WTC11 (cell line): ENCODE data around the gene AXIN2. TPM values are rescaled to one million over a fixed set of nuclear protein-coding genes. Genes with fewer than 3 reads are reported as not detected.

Experiments used
- ATAC-seq: fragments of 200-7000 bp; cut with Tn5 transposase; 2 replicates; pipeline ENCODE4 v1.10.0; 2021; ENCODE audit warnings: mild to moderate bottlenecking, moderate library complexity
- CTCF ChIA-PET: fragments of 300-600 bp; sonication (Branson Sonifier 250); formaldehyde crosslinking; loops from one replicate; lab custom pipeline; 2021; ENCODE audit warnings: antibody characterized with exemption; lab: Charles Lee
- POLR2A ChIA-PET: fragments of 350-600 bp; sonication (Branson Sonifier 250); formaldehyde crosslinking; loops from one replicate; lab custom pipeline; 2021; ENCODE audit warnings: antibody characterized with exemption; lab: Charles Lee
- DNase-seq: peaks from one replicate; pipeline ENCODE4 v3.0.0; 2021; ENCODE audit warnings: low spot score
- H3K27ac Mint-ChIP-seq: 2 replicates; pipeline ENCODE4 v1.8.0; 2021; ENCODE audit warnings: mixed read lengths
- H3K27me3 Mint-ChIP-seq: 2 replicates; pipeline ENCODE4 v1.8.0; 2021; ENCODE audit warnings: low read depth, mild to moderate bottlenecking, moderate library complexity, mixed read lengths
- H3K36me3 Mint-ChIP-seq: 2 replicates; pipeline ENCODE4 v1.8.0; 2021; ENCODE audit warnings: mixed read lengths
- H3K4me1 Mint-ChIP-seq: 2 replicates; pipeline ENCODE4 v1.8.0; 2022; ENCODE audit warnings: mixed read lengths
- H3K4me3 Mint-ChIP-seq: 2 replicates; pipeline ENCODE4 v1.8.0; 2021; ENCODE audit warnings: mild to moderate bottlenecking, moderate library complexity, mixed read lengths
- H3K9me3 Mint-ChIP-seq: 2 replicates; pipeline ENCODE4 v1.8.0; 2021; ENCODE audit warnings: mixed read lengths
- ATF1 ChIP-seq: sonication (generic); formaldehyde crosslinking; IDR thresholded peaks from 2 replicates; pipeline ENCODE4 v1.8.1; 2023; ENCODE audit warnings: mild to moderate bottlenecking, moderate library complexity, missing genetic modification reagents
- CREM ChIP-seq: sonication (generic); formaldehyde crosslinking; IDR thresholded peaks from 2 replicates; pipeline ENCODE4 v1.8.1; 2022; ENCODE audit warnings: mild to moderate bottlenecking, missing genetic modification reagents, moderate library complexity
- FOXK1 ChIP-seq: sonication (generic); formaldehyde crosslinking; IDR thresholded peaks from 2 replicates; pipeline ENCODE4 v1.8.0; 2022; ENCODE audit warnings: mild to moderate bottlenecking, moderate library complexity, missing genetic modification reagents
- FOXP1 ChIP-seq: sonication (generic); formaldehyde crosslinking; IDR thresholded peaks from 2 replicates; pipeline ENCODE4 v1.8.0; 2022; ENCODE audit warnings: missing genetic modification reagents, mild to moderate bottlenecking, moderate library complexity, borderline replicate concordance
- HMGA2 ChIP-seq: fragments of 250-450 bp; sonication (Bioruptor Pico); IDR thresholded peaks from 2 replicates; pipeline ENCODE4 v1.4.0; 2021; ENCODE audit warnings: mild to moderate bottlenecking, moderate library complexity
- KAT7 ChIP-seq: sonication (generic); formaldehyde crosslinking; IDR thresholded peaks from 2 replicates; pipeline ENCODE4 v1.8.1; 2023; ENCODE audit warnings: missing genetic modification reagents, mild to moderate bottlenecking, borderline replicate concordance
- MXD4 ChIP-seq: fragments of 250-450 bp; sonication (Bioruptor Pico); IDR thresholded peaks from 2 replicates; pipeline ENCODE4 v1.8.0; 2021; ENCODE audit warnings: mild to moderate bottlenecking, moderate library complexity, borderline replicate concordance
- MYBL2 ChIP-seq: sonication (generic); formaldehyde crosslinking; IDR thresholded peaks from 2 replicates; pipeline ENCODE4 v1.8.1; 2023; ENCODE audit warnings: mild to moderate bottlenecking, moderate library complexity, missing genetic modification reagents
- OVOL2 ChIP-seq: fragments of 250-450 bp; sonication (Bioruptor Pico); IDR thresholded peaks from 2 replicates; pipeline ENCODE4 v1.9.0; 2021; ENCODE audit warnings: mild to moderate bottlenecking, borderline replicate concordance
- RORB ChIP-seq: fragments of 250-450 bp; sonication (Bioruptor Pico); IDR thresholded peaks from 2 replicates; pipeline ENCODE4 v1.9.0; 2021; ENCODE audit warnings: mild to moderate bottlenecking
- SMAD3 ChIP-seq: sonication (generic); formaldehyde crosslinking; IDR thresholded peaks from 2 replicates; pipeline ENCODE4 v1.8.0; 2022; ENCODE audit warnings: missing genetic modification reagents, mild to moderate bottlenecking, borderline replicate concordance
- SMAD4 ChIP-seq: sonication (generic); formaldehyde crosslinking; IDR thresholded peaks from 2 replicates; pipeline ENCODE4 v1.8.0; 2022; ENCODE audit warnings: mild to moderate bottlenecking, missing genetic modification reagents
- SOX15 ChIP-seq: fragments of 250-450 bp; sonication (Bioruptor Pico); IDR thresholded peaks from 2 replicates; pipeline ENCODE4 v1.9.0; 2021; ENCODE audit warnings: mild to moderate bottlenecking
- TEAD1 ChIP-seq: sonication (generic); formaldehyde crosslinking; IDR thresholded peaks from 2 replicates; pipeline ENCODE4 v1.8.0; 2022; ENCODE audit warnings: mild to moderate bottlenecking, missing genetic modification reagents
- ZNF263 ChIP-seq: sonication (generic); formaldehyde crosslinking; IDR thresholded peaks from 2 replicates; pipeline ENCODE4 v1.8.1; 2022; ENCODE audit warnings: low read depth, mild to moderate bottlenecking, moderate library complexity, missing genetic modification reagents
- ZNF317 ChIP-seq: sonication (generic); formaldehyde crosslinking; IDR thresholded peaks from 2 replicates; pipeline ENCODE4 v1.8.1; 2023; ENCODE audit warnings: low read depth, mild to moderate bottlenecking, moderate library complexity, missing genetic modification reagents, borderline replicate concordance
- ZNF416 ChIP-seq: fragments of 250-450 bp; sonication (Bioruptor Pico); IDR thresholded peaks from 2 replicates; pipeline ENCODE4 v1.9.0; 2021; ENCODE audit warnings: mild to moderate bottlenecking, inconsistent platforms
- ZNF671 ChIP-seq: fragments of 250-450 bp; sonication (Bioruptor Pico); IDR thresholded peaks from 2 replicates; pipeline ENCODE4 v1.8.0; 2021; ENCODE audit warnings: mild to moderate bottlenecking
- total RNA-seq: library from RNA; stranded (reverse); gene quantifications from 3 replicates; pipeline ENCODE4 v1.2.3, GENCODE V29; 2021
- TF ChIP-seq, protein P1 (sequence below): fragments of 250-450 bp; sonication (Bioruptor Pico); IDR thresholded peaks from 2 replicates; pipeline ENCODE4 v1.8.0; 2021; ENCODE audit warnings: mild to moderate bottlenecking
- TF ChIP-seq, protein P2 (sequence below): fragments of 250-450 bp; sonication (Bioruptor Pico); IDR thresholded peaks from 2 replicates; pipeline ENCODE4 v1.9.0; 2021; ENCODE audit warnings: moderate library complexity, mild to moderate bottlenecking, inconsistent platforms, borderline replicate concordance
- TF ChIP-seq, protein P3 (sequence below): fragments of 250-450 bp; sonication (Bioruptor Pico); conservative IDR thresholded peaks from 2 replicates; pipeline ENCODE4 v1.9.0; 2021; ENCODE audit warnings: mild to moderate bottlenecking
- TF ChIP-seq, protein P4 (sequence below): sonication (generic); formaldehyde crosslinking; IDR thresholded peaks from 2 replicates; pipeline ENCODE4 v1.8.1; 2022; ENCODE audit warnings: low read depth, missing genetic modification reagents, borderline replicate concordance
- TF ChIP-seq, protein P5 (sequence below): sonication (generic); formaldehyde crosslinking; IDR thresholded peaks from 2 replicates; pipeline ENCODE4 v1.8.1; 2022; ENCODE audit warnings: mild to moderate bottlenecking, moderate library complexity, missing genetic modification reagents
- TF ChIP-seq, protein P6 (sequence below): sonication (generic); formaldehyde crosslinking; IDR thresholded peaks from 2 replicates; pipeline ENCODE4 v1.8.1; 2023; ENCODE audit warnings: mild to moderate bottlenecking, missing genetic modification reagents, moderate library complexity

AXIN2 gene
- total RNA-seq, 1 experiment from 2014 or later = 35.0 TPM

DNA sequence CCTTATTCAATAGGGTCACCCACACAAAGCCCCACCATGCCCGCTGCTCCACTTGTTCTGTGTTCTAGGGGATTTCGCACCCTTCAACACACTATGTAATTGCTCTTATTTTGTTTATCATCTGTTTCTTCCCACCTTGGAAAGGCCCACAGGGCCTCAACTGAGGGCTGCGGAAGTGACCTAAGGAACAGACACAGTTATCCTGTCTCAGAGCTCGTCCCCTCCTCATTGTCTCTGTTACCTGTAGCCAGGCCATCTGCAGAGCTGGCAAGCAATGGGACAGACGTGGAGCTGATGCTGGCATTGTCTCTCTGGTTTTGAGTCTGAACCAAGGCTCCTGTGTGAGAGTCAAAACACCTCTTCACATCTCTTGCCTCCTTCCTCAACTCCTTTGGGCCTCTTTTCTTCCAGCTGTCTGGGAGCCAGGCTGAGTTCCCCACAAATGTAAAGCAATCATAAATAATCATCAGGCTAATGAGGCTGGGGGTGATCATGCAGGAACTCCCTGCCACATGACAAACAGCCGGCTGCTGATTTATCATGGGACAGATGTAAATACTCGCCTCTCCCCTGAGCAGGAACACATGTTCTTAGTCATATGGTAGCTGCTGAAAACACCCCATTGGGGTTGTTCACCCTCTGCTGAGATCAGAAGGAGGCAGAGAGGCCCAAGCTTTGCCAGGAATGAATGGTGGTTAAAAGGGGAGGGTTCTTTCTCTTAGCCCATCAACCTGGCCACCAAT lies 71.9 kb downstream of the AXIN2 start:
- no peak for TF ChIP-seq FOXP1 (CRISPR knock-in tag)
- TF ChIP-seq, protein P1, sequence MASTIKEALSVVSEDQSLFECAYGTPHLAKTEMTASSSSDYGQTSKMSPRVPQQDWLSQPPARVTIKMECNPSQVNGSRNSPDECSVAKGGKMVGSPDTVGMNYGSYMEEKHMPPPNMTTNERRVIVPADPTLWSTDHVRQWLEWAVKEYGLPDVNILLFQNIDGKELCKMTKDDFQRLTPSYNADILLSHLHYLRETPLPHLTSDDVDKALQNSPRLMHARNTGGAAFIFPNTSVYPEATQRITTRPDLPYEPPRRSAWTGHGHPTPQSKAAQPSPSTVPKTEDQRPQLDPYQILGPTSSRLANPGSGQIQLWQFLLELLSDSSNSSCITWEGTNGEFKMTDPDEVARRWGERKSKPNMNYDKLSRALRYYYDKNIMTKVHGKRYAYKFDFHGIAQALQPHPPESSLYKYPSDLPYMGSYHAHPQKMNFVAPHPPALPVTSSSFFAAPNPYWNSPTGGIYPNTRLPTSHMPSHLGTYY (CRISPR knock-in tag) = no peak
- no peak for TF ChIP-seq HMGA2 (CRISPR knock-in tag)
- no peak for TF ChIP-seq ZNF263 (CRISPR knock-in tag)
- no peak for TF ChIP-seq ZNF671 (CRISPR knock-in tag)
- TF ChIP-seq, protein P2, sequence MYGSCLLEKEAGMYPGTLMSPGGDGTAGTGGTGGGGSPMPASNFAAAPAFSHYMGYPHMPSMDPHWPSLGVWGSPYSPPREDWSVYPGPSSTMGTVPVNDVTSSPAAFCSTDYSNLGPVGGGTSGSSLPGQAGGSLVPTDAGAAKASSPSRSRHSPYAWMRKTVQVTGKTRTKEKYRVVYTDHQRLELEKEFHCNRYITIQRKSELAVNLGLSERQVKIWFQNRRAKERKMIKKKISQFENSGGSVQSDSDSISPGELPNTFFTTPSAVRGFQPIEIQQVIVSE (CRISPR knock-in tag) = no peak
- no peak for TF ChIP-seq ZNF416 (CRISPR knock-in tag)
- TF ChIP-seq ATF1 = no peak
- TF ChIP-seq, protein P3, sequence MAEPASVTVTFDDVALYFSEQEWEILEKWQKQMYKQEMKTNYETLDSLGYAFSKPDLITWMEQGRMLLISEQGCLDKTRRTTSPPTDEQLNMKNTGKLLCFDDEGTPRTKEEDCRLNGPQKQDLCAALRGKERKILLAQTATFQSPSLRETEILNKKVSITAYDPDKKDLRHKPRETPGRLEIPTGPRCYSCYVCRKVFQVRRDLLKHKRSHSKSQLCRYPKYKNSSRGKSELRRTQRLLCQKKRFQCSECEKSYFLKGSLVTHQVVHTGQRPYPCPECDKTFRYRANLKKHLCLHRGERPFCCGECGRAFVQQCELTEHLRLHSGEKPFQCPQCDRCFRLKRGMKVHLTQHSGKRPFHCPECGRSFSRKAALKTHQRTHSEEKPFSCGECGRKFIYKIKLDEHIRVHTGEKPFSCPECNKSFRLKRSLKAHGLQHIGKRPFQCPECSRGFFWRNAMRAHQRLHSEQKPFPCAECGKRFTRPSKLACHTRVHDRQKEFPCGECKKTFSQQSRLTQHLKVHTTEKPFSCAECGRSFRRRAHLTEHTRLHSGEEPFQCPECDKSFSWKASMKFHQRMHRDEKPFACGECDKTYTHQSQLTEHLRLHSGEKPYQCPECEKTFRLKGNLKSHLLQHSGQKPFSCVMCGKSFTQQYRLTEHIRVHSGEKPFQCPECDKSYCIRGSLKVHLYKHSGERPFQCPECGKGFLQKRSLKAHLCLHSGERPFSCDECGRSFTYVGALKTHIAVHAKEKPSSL (CRISPR knock-in tag) = no peak
- TF ChIP-seq, protein P4, sequence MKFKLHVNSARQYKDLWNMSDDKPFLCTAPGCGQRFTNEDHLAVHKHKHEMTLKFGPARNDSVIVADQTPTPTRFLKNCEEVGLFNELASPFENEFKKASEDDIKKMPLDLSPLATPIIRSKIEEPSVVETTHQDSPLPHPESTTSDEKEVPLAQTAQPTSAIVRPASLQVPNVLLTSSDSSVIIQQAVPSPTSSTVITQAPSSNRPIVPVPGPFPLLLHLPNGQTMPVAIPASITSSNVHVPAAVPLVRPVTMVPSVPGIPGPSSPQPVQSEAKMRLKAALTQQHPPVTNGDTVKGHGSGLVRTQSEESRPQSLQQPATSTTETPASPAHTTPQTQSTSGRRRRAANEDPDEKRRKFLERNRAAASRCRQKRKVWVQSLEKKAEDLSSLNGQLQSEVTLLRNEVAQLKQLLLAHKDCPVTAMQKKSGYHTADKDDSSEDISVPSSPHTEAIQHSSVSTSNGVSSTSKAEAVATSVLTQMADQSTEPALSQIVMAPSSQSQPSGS = no peak
- TF ChIP-seq KAT7 = no peak
- TF ChIP-seq SMAD4 = no peak
- TF ChIP-seq SOX15 (CRISPR knock-in tag) = no peak
- no peak for TF ChIP-seq RORB (CRISPR knock-in tag)
- TF ChIP-seq MYBL2 (CRISPR knock-in tag) = no peak
- TF ChIP-seq FOXK1 (CRISPR knock-in tag) = no peak
- TF ChIP-seq CREM = no peak
- TF ChIP-seq, protein P5, sequence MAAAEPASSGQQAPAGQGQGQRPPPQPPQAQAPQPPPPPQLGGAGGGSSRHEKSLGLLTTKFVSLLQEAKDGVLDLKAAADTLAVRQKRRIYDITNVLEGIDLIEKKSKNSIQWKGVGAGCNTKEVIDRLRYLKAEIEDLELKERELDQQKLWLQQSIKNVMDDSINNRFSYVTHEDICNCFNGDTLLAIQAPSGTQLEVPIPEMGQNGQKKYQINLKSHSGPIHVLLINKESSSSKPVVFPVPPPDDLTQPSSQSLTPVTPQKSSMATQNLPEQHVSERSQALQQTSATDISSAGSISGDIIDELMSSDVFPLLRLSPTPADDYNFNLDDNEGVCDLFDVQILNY (CRISPR knock-in tag) = no peak
- TF ChIP-seq, all 79 proteins: peak for 0
- ChIA-PET CTCF (no interaction called here), POLR2A (interaction anchor here (0.6 kb wide), 1 partner anchor 30 kb away, joined by 3 read pairs; no protein-coding TSS in a partner anchor)
- Mint-ChIP-seq H3K4me3 (no peak overlapping the region), H3K36me3 (peaks cover 8% of the 10 kb centered on the region; the same call in 1 of the 2 replicates), H3K9me3 (peaks cover 19% of the 10 kb centered on the region), H3K27ac (no peak overlapping the region), H3K4me1 (peaks cover 24% of the 10 kb centered on the region), H3K27me3 (no peaks in the 10 kb centered on the region; the same call in 1 of the 2 replicates)
- DNase-seq (no peak), ATAC-seq (no peak)

DNA sequence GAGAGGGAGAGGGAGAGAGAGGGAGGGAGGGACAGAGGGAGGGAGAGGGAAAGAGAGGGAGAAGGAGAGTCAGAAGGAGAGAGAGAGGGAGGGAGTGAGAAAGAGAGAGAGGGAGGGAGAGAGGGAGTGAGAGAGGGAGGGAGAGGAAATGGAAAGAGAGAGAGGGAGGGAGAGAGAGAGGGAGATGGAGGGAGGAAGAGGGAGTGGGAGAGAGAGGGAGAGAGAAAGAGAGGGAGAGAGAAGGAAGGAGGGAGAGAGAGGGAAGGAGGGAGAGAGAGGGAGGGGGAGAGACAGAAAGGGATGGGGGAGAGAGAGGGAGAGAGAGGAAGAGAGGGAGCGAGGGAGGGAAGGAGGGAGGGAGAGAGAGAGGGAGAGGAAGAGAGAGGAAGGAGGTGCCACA lies 72.8 kb downstream of the AXIN2 start:
- CTCF ChIA-PET = no interaction called here
- no peak for DNase-seq
- no peaks in the 10 kb centered on the region; the same call in 1 of the 2 replicates for H3K27me3 Mint-ChIP-seq
- POLR2A ChIA-PET = no interaction called here
- no peak overlapping the region for H3K27ac Mint-ChIP-seq
- H3K9me3 Mint-ChIP-seq = peaks cover 23% of the 10 kb centered on the region
- ATAC-seq = no peak
- H3K36me3 Mint-ChIP-seq = peaks cover 8% of the 10 kb centered on the region; the same call in 1 of the 2 replicates
- H3K4me1 Mint-ChIP-seq = peaks cover 17% of the 10 kb centered on the region
- H3K4me3 Mint-ChIP-seq = no peak overlapping the region
- TF ChIP-seq SMAD4 (no peak), MXD4 (CRISPR knock-in tag) (no peak), TEAD1 (CRISPR knock-in tag) (no peak), OVOL2 (no peak), ZNF671 (CRISPR knock-in tag) (no peak), ZNF317 (CRISPR knock-in tag) (no peak), SMAD3 (CRISPR knock-in tag) (no peak), CREM (no peak)
- TF ChIP-seq, protein P3 (CRISPR knock-in tag) = no peak
- TF ChIP-seq, protein P6, sequence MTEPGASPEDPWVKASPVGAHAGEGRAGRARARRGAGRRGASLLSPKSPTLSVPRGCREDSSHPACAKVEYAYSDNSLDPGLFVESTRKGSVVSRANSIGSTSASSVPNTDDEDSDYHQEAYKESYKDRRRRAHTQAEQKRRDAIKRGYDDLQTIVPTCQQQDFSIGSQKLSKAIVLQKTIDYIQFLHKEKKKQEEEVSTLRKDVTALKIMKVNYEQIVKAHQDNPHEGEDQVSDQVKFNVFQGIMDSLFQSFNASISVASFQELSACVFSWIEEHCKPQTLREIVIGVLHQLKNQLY = no peak
